Fibroblast of villous mesenchyme (primary cell): ENCODE measurements around the gene BLM. TPM values are rescaled to one million over a fixed set of nuclear protein-coding genes. Genes with fewer than 3 reads are reported as not detected.
"Not testable (repeated sequence)": the region's sequence is repeated elsewhere in the genome, so short reads cannot be mapped to it uniquely, and the experiment has no call there.

Experiments used
- DNase-seq: peaks from one replicate; pipeline ENCODE4 v3.0.0-alpha.2; 2010; ENCODE audit warnings: low read depth
- H3K4me3 ChIP-seq: 2 replicates; pipeline ENCODE4 v1.5.1; 2011; ENCODE audit warnings: low read depth, mild to moderate bottlenecking, low read length
- CTCF ChIP-seq: IDR thresholded peaks from 2 replicates; pipeline ENCODE4 v1.5.1; 2012; ENCODE audit warnings: low read depth, mild to moderate bottlenecking, low read length; ENCODE audit not compliant: insufficient read depth
- total RNA-seq: library from RNA; depleted of rRNA; stranded (reverse); fragments of >200 nt; gene quantifications from 2 replicates; pipeline ENCODE4 v1.2.3, GENCODE V29; 2012

The BLM gene
- total RNA-seq, 1 donor = 6.0 TPM

GRCh38 chr15:90822204-90822955 is 105.2 kb downstream of the BLM start:
- no peak overlapping the region for H3K4me3 ChIP-seq
- no peak for TF ChIP-seq CTCF
- no peak for DNase-seq

GRCh38 chr15:90823455-90823974 is 106.4 kb downstream of the BLM start:
- TF ChIP-seq CTCF = no peak

GRCh38 chr15:90825115-90825899 is 108.2 kb downstream of the BLM start:
- not testable (repeated sequence) for H3K4me3 ChIP-seq, DNase-seq

More at GRCh38 chr15:90823455-90823974, 106.4 kb downstream of the BLM start:
- no peak overlapping the region for H3K4me3 ChIP-seq
- no peak for DNase-seq

DNA sequence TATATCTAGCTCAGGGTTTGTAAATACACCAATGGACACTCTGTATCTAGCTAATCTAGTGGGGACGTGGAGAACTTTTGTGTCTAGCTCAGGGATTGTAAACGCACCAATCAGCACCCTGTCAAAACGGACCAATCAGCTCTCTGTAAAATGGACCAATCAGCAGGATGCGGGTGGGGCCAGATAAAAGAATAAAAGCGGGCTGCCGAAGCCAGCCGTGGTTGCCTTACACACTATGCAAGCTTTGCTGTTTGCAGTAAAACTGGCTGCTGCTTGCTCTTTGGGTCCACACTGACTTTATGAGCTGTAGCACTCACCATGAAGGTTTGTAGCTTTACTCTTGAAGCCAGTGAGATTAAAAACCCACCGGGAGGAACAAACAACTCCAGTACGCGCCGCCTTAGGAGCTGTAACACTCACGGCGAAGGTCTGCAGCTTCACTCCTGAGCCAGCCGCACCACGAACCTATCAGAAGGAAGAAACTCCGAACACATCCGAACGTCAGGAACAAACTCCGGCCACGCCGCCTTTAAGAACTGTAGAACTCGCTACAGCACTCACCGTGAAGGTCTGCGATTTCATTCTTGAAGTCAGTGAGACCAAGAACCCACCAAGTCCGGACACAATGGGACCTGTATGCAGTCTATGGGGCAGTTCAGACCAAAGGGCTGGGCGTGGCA is 109.2 kb downstream of the BLM start:
- DNase-seq, H3K4me3 ChIP-seq: not testable (repeated sequence)

DNA sequence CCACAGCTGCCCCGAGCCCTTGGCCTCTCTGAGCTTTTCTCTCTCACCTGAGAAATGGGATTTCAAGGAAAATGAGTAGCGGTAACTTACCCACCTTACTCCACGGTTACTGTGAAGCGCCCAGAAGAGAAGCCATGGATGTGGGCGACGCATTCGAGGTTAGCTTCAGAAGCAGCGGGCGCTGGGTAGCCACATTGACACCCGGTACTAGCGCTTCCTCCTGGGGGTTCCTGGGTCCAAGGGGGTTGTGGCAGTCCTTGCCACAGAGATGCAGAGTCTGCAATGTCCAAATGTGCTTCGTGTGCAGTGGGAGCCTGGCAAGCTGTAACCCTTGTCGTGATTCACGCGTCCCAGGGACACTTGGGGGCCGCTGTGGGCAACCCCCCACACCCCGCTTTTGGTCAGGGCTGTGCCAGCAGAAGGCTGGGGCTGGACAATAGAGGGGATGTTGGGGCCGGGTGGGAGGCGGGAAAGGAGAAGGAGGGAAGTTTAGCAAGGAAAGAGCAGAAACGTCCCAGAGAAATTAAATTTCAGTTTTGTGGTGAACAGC is 109.8 kb downstream of the BLM start:
- no peak for DNase-seq
- no peak overlapping the region for H3K4me3 ChIP-seq
- TF ChIP-seq CTCF = no peak

- TF ChIP-seq CTCF = no peak
- H3K4me3 ChIP-seq = no peak overlapping the region
- no peak for DNase-seq
Observed at GRCh38 chr15:90828111-90828510, 111.0 kb downstream of the BLM start.

DNA sequence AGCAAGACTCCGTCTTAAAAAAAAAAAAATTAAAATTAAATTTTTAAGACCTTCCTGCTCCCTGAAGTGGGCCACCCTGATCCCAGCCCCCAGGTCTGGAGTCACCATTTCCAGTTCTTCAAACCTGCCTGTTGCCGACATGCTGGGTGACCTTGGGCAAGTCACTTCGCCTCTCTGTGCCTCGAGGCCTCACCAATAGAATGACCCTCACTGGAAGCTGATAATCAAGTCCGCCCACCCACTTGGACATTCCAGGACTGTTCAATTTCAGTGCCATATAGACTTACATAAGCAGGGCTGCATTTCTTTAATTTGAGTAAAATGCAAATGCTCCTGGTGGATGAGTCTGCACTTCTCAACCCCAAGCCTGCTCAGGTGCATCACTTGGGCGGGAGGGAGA is 112.0 kb downstream of the BLM start:
- no peak overlapping the region for H3K4me3 ChIP-seq
- DNase-seq = no peak
- TF ChIP-seq CTCF = no peak
